Gastroesophageal sphincter (tissue), 4 donors: Measurements from ENCODE around the gene TMEM125. TPM values are rescaled to one million over a fixed set of nuclear protein-coding genes. Genes with fewer than 3 reads are reported as not detected.

Source experiments
- ATAC-seq: fragments of 150-250 bp; one replicate; pipeline ENCODE4 v1.9.1; 2016; ENCODE audit warnings: mild to moderate bottlenecking, moderate library complexity
- H3K27ac ChIP-seq, 4 donors: fragments of 200-600 bp; sonication (generic) in 3 of 4; 1 replicate in 3 of 4; 2 replicates in 1 of 4; pipeline ENCODE4 v1.5.1; 2016 to 2019
- H3K27me3 ChIP-seq: fragments of 200-600 bp; sonication (generic); one replicate; pipeline ENCODE4 v1.5.1; 2019
- H3K36me3 ChIP-seq, 2 donors: fragments of 200-600 bp; sonication (generic); one replicate each; pipeline ENCODE4 v1.5.1; 2019; ENCODE audit warnings: control low read depth in 1 of 2
- H3K4me1 ChIP-seq, 3 donors: fragments of 200-600 bp; sonication (generic); 1 replicate in 2 of 3; 2 replicates in 1 of 3; pipeline ENCODE4 v1.5.1; 2016 to 2019; ENCODE audit warnings: control low read depth in 2 of 3
- H3K4me3 ChIP-seq, 2 donors: fragments of 200-600 bp; sonication (generic); one replicate each; pipeline ENCODE4 v1.5.1; 2019; ENCODE audit warnings: mild to moderate bottlenecking in 1 of 2, moderate library complexity in 1 of 2
- H3K9me3 ChIP-seq, 3 donors: fragments of 200-600 bp; sonication (generic); one replicate each; pipeline ENCODE4 v1.5.1; 2017 to 2019; ENCODE audit warnings: control low read depth in 2 of 3
- CTCF ChIP-seq, 4 experiments: fragments of 200-600 bp in 2 of 4; fragments of 450-650 bp in 2 of 4; sonication (generic) in 1 of 4; IDR thresholded peaks; one replicate each; pipeline ENCODE4 v1.5.1; 2017 to 2019; ENCODE audit warnings: antibody characterized with exemption in 4 of 4, mild to moderate bottlenecking in 2 of 4, moderate library complexity in 2 of 4
- EP300 ChIP-seq: sonication (generic); formaldehyde crosslinking; IDR thresholded peaks from one replicate; pipeline ENCODE4 v1.6.1; 2017; ENCODE audit warnings: antibody characterized with exemption, mild to moderate bottlenecking
- POLR2A ChIP-seq, 2 donors: fragments of 450-650 bp; IDR thresholded peaks; one replicate each; pipeline ENCODE4 v1.6.1; 2017; ENCODE audit warnings: antibody characterized with exemption in 2 of 2, mild to moderate bottlenecking in 2 of 2, moderate library complexity in 1 of 2
- POLR2AphosphoS5 ChIP-seq: sonication (generic); formaldehyde crosslinking; IDR thresholded peaks from one replicate; pipeline ENCODE4 v1.6.1; 2017; ENCODE audit warnings: antibody characterized with exemption
- WGBS, 2 donors: methylation state at CpG; one replicate each; pipeline ENCODE4 v1.1.5; 2018; ENCODE audit warnings: low coverage in 1 of 2; 5-methylcytosine and 5-hydroxymethylcytosine counted together
- total RNA-seq, 4 donors: library from RNA; depleted of rRNA; stranded (reverse); fragments of >200 nt; gene quantifications; one replicate each; pipeline ENCODE4 v1.1.0, GENCODE V29; 2016

The TMEM125 gene
- total RNA-seq, 4 donors from 2014 or later = 0.45 TPM; not detected in 3

- Histone ChIP-seq H3K27ac (peak overlapping the region in 1 of 4 donors; percentile 4), H3K9me3 (no peaks in the 10 kb centered on the region), H3K4me3 (peak overlapping the region in 1 of 2 donors; percentile 37), H3K36me3 (no peaks in the 10 kb centered on the region), H3K27me3 (no peaks in the 10 kb centered on the region), H3K4me1 (peaks cover 0 to 40% (median 0%) of the 10 kb centered on the region in 3 donors)
- ATAC-seq = no peak
- TF ChIP-seq POLR2AphosphoS5 (no peak), POLR2A (IDR thresholded peaks at IDR 0.05) (no peak), EP300 (no peak), CTCF (IDR thresholded peaks at IDR 0.05) (no peak)
- WGBS, 2 donors = 88% methylated on average over 1 of the region's 1 CpG; no CpG with 5 or more reads in 1 of the 2 donors
Measured at GRCh38 chr1:43302201-43302600, 32.4 kb downstream of the TMEM125 start.

GRCh38 chr1:43302721-43303470 is 33.1 kb downstream of the TMEM125 start:
- H3K36me3 ChIP-seq = no peaks in the 10 kb centered on the region
- H3K9me3 ChIP-seq = no peaks in the 10 kb centered on the region
- no peak for ATAC-seq
- no peak overlapping the region for H3K27ac ChIP-seq
- peak overlapping the region in 1 of 2 donors; percentile 37 for H3K4me3 ChIP-seq
- peaks cover 0 to 38% (median 0%) of the 10 kb centered on the region in 3 donors for H3K4me1 ChIP-seq
- H3K27me3 ChIP-seq = no peaks in the 10 kb centered on the region
- 73 to 74% methylated on average over 5 to 7 of the region's 7 CpGs for WGBS, 2 donors
- TF ChIP-seq POLR2A (IDR thresholded peaks at IDR 0.05) = no peak
- no peak for TF ChIP-seq POLR2AphosphoS5
- no peak for TF ChIP-seq CTCF (IDR thresholded peaks at IDR 0.05)
- no peak for TF ChIP-seq EP300

- Histone ChIP-seq H3K27me3 (no peaks in the 10 kb centered on the region), H3K9me3 (no peaks in the 10 kb centered on the region), H3K4me3 (peak overlapping the region in 1 of 2 donors; percentile 37), H3K36me3 (no peaks in the 10 kb centered on the region), H3K27ac (peak overlapping the region in 1 of 4 donors; percentile 13), H3K4me1 (peaks cover 0 to 38% (median 0%) of the 10 kb centered on the region in 3 donors)
- no peak for ATAC-seq
- TF ChIP-seq EP300 = no peak
- TF ChIP-seq CTCF (IDR thresholded peaks at IDR 0.05) = no peak
- no peak for TF ChIP-seq POLR2AphosphoS5
- WGBS, 2 donors = 43 to 53% methylated on average over 1 to 4 of the region's 8 CpGs
Measured at GRCh38 chr1:43303471-43304313, 33.9 kb downstream of the TMEM125 start.

GRCh38 chr1:43304314-43304681 is 34.5 kb downstream of the TMEM125 start:
- ATAC-seq = no peak
- peak overlapping the region in 1 of 2 donors; percentile 37 for H3K4me3 ChIP-seq
- peak overlapping the region in 1 of 4 donors; percentile 13 for H3K27ac ChIP-seq
- H3K9me3 ChIP-seq = no peaks in the 10 kb centered on the region
- H3K36me3 ChIP-seq = no peaks in the 10 kb centered on the region
- H3K27me3 ChIP-seq = no peaks in the 10 kb centered on the region
- TF ChIP-seq POLR2AphosphoS5 (no peak), EP300 (no peak), POLR2A (IDR thresholded peaks at IDR 0.05) (no peak), CTCF (IDR thresholded peaks at IDR 0.05) (no peak)
- peaks cover 0 to 36% (median 0%) of the 10 kb centered on the region in 3 donors for H3K4me1 ChIP-seq
- WGBS, 2 donors = 31 to 42% methylated on average over 6 to 8 of the region's 8 CpGs
